GM15510 (cell line): Measurements from ENCODE around the gene CCAR1.
A peak's percentile ranks its signal among the peaks of the same experiment; 100 is the strongest.

ENCODE experiments used
- POLR2A ChIP-seq: IDR thresholded peaks from 3 replicates; pipeline ENCODE4 v1.6.1; 2011; ENCODE audit warnings: borderline replicate concordance; ENCODE audit not compliant: insufficient read length; ENCODE audit errors: extremely low read depth

The CCAR1 gene

GRCh38 chr10:68720793-68721672, at the start of gene CCAR1:
TSS of gene CCAR1 (plus strand) at chr10:68721239. CDS start at chr10:68722505, 1,266 bp downstream.
- TF ChIP-seq POLR2A, result peak; percentile 86

GRCh38 chr10:68684413-68684812, 36.6 kb upstream of the CCAR1 start:
- no peak for TF ChIP-seq POLR2A

GRCh38 chr10:68696018-68696417, 25.0 kb upstream of the CCAR1 start:
- no peak for TF ChIP-seq POLR2A

- TF ChIP-seq POLR2A, result no peak
These were observed 23.9 kb upstream of the CCAR1 start for GRCh38 chr10:68697106-68697505.

- TF ChIP-seq POLR2A, result no peak
These were observed 20.8 kb upstream of the CCAR1 start for GRCh38 chr10:68700197-68700596.

- TF ChIP-seq POLR2A, result no peak
These were observed 15.5 kb upstream of the CCAR1 start for GRCh38 chr10:68705548-68705947.

- no peak for TF ChIP-seq POLR2A
These were observed 3.6 kb upstream of the CCAR1 start for GRCh38 chr10:68717435-68717834.

- TF ChIP-seq POLR2A, result no peak
These were observed 765 bp downstream of the CCAR1 start for GRCh38 chr10:68721673-68722335.

GRCh38 chr10:68725016-68725415, 4.0 kb downstream of the CCAR1 start:
- no peak for TF ChIP-seq POLR2A

GRCh38 chr10:68727146-68727545, 6.1 kb downstream of the CCAR1 start:
- TF ChIP-seq POLR2A, result no peak

- no peak for TF ChIP-seq POLR2A
These were observed 11.6 kb downstream of the CCAR1 start for GRCh38 chr10:68732651-68733050.

- TF ChIP-seq POLR2A, result no peak
These were observed 13.3 kb downstream of the CCAR1 start for GRCh38 chr10:68734349-68734748.

- TF ChIP-seq POLR2A, result no peak
These were observed 14.1 kb downstream of the CCAR1 start for GRCh38 chr10:68735119-68735518.

- no peak for TF ChIP-seq POLR2A
These were observed 21.4 kb downstream of the CCAR1 start for GRCh38 chr10:68742397-68742796.

GRCh38 chr10:68752711-68753350, 31.8 kb downstream of the CCAR1 start:
- TF ChIP-seq POLR2A, result no peak
